HG03354 (cell line): ENCODE data around the gene MED13L.
"Not testable (repeated sequence)": the region's sequence is repeated elsewhere in the genome, so short reads cannot be mapped to it uniquely, and the experiment has no call there.

Source experiments
- ATAC-seq: cut with Tn5 transposase; IDR thresholded peaks from one replicate; pipeline ENCODE4 v1.9.1; 2021; ENCODE audit warnings: mild to moderate bottlenecking; ENCODE audit not compliant: unreplicated experiment, poor library complexity, severe bottlenecking

Gene MED13L

DNA sequence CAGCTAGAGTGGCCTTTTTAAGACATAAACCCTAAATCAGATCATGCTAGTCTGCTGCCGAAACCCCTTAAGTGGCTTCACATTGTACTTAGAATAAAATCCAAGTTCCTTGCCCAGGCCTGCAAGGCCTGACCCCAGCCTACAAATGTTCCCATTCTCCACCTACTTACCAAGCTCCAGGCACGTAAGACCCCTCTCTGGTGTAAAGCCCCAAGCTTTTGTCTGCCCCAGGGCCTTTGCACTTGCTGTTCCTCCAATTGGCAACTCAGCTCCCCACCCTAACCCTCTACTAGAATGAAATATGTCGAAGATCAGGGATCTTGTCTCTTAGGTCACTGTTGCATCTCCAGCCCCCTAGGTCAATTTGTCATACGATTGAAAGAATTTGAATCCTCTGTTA lies 27.1 kb upstream of the MED13L start:
- no peak for ATAC-seq

DNA sequence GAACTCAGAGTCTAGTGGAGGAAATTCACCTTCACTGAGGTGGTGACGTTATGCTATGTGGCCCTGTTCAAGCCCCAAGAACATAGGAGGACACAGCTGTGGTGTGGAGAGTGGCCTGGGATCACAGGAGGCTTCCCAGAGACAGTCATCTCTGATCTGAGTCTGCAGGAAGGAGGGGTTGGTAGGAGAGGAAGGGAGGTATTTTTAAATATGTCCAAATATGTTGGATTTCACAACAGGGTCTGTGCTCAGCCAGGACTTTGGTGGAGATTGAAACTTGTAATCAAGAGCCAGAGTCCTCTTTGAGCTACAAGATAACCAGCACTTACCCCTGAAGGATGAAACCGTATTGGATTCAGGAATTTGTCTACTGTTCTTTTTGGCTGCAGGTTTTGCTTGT lies 26.4 kb upstream of the MED13L start:
- no peak for ATAC-seq

DNA sequence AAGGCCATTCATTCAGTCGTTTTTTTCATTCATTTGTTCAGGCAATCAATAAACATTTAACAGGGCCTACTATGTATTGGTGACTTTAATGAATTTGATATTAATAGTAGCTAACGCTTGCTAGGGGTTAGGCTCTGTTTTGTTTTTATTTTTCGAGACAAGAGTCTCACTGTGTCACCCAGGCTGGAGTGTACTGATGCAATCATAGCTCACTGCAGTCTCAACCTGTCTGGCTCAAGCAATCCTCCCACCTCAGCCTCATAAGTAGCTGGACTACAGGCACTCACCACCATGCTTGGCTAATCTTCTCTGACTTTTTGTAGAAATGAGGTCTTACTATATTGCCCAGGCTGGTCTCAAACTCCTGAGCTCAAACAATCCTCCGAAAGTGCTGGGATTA lies 25.6 kb upstream of the MED13L start:
- no peak for ATAC-seq

DNA sequence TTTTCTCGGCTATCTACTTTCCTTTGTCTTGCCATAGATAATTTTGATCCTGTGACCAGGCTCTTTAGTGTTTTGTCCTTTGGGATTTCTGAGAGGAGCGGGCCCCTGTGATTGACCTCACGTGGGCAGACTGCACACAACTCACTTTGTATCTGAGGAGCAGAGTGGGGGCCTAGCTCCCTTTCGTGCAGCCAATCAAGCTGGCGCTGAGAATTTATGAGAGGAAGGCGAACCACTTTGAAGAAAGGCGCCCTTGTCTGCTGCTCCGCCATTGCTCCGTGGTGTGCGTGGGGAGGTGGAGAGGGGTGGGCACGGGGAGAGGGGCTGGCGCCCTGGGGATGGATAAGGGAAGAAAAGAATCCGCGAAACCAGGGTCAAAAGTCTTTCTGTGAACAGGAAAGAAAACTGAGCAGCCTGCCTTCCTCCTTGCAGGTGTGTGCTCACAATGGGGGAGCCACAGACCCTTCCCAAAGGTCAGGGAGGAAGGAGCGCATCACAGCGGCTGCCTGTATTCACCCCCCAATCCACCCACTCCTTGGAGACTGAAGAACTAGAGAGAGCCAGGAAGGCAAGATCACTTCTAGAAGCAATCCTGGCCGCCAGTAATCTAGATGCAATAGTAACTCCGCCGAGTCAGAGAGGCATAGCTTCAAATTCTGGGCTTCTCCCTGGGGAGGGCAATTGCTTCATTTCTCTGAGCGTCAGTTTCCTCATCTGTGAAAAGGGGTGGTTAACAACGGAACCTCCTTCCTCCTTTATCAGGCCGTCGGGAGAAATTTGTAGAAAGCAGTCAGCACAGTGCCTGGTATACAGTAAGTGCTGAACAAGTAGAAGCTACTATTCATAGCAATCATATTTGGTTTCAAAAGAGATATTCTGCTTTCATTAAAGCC lies 24.9 kb upstream of the MED13L start:
- ATAC-seq, result no peak

DNA sequence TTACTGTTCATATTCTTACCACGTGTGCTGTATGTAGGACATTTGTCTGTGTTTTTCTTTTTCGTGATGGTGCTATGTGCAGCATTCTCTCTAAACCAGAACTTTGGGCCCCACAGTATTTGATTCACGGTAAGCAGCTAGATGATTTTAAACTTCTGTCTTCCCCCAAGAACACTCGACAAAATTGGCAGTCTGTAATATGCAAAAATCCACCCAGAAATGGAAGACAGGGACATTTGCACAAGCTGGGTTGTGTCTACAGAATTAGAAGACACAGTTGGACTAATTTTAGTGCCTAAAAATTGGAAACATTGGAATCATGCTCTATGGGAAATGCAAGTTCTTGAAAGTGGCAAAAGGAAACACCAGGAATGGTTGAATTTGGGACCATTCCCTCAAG lies 24.1 kb upstream of the MED13L start:
- ATAC-seq, result no peak

- no peak for ATAC-seq
These were observed 22.3 kb upstream of the MED13L start for GRCh38 chr12:116299665-116300328.

DNA sequence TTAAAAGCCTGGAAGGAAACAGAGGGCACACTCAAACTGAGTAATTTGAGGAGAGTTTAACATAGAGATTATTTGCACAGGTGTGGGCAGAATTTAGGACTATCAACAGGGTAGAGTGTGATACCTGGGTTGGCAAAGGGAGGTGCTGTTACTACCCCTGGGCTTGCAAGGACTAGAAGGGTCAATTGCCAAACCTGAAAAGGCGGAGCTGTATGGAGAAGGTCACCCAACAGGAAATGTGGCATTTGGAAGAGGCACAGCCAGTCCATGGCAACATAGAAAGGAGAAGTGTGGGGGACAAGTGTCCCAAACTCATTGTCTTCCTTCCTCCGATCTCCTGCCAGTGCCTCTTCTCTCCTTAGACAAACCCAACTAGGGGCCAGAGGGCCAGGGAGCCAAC lies 21.6 kb upstream of the MED13L start:
- no peak for ATAC-seq

DNA sequence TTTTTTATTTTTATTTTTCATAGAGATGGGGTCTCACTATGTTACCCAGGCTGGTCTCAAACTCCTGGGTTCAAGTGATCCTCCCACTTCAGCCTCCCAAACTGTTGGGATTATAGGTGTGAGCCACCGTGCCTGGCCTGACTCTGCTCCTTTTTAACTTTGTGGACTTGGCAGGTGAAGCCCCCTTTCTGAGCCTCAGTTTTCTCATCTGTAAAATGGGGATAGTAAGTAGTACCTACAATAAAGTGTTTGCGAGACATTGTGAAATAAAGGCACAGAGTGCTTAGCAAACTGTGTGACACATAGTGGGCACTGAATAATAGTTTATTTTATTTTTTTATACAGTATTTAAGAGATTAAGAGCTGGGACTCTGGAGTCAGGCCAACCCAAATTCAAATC lies 21.1 kb upstream of the MED13L start:
- ATAC-seq, result no peak

GRCh38 chr12:116297224-116297834 lies 19.8 kb upstream of the MED13L start:
- ATAC-seq, result no peak

- no peak for ATAC-seq
These were observed 18.1 kb upstream of the MED13L start for GRCh38 chr12:116295327-116296263.

- no peak for ATAC-seq
These were observed 17.1 kb upstream of the MED13L start for GRCh38 chr12:116294454-116295165.

- no peak for ATAC-seq
These were observed 16.4 kb upstream of the MED13L start for GRCh38 chr12:116293687-116294453.

DNA sequence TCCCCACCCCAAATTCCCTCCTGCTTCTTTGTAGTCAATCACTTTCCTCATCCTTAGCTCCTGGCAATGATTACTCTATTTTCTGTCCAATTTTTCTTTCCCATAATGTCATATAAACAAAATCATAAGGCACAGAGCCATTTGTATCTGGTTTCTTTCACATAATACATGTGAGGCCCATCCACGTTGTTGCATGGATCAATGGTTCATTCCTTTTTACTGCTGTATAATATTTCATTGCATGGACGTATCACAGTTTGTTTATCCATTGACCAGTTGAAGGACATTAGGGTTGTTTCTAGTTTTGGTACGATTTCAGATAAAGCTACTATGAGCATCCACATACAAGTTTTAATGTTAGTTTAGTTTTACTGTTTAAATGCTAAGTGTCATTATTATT lies 13.7 kb upstream of the MED13L start:
- ATAC-seq, result no peak

GRCh38 chr12:116288735-116289134 lies 11.2 kb upstream of the MED13L start:
- ATAC-seq, result no peak

GRCh38 chr12:116287842-116288301 lies 10.4 kb upstream of the MED13L start:
- ATAC-seq, result no peak

DNA sequence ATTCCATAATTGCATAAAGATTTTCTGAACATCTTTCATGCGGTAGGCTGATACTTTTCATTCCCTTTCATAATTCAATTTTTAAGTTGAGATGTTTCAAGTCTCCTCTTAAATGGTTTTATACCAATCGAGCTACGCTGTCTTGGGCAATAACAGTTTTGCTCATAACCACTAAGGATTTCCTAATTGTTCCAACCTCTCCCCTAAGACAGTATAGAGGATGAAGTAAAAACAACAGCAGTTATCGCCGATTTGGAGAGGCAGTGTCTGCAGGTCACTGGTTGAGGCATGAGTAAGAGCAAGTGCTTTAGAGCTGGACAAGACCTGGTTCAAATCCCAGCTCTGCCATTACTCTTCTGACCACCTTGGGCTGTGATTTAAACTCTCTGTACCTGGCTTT lies 6.9 kb upstream of the MED13L start:
- ATAC-seq, result no peak

DNA sequence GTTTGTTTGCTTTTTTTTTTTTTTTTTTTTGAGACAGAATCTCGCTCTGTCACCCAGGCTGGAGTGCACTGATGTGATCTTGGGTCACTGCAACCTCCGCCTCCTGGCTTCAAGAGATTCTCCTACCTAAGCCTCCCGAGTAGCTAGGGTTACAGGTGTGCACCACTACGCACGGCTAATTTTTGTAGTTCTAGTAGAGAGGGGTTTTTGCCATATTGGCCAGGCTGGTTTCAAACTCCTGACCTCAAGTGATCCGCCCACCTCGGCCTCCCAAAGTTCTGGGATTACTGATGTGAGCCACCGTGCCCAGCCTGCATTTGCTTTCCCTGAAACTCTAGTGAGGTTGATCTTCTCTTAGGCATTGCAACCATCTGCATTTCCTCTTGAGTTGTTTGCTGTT lies 6.4 kb upstream of the MED13L start:
- not testable (repeated sequence) for ATAC-seq
